HG03378 (cell line): ENCODE results near the gene LRRC4C.

Experiments used
- ATAC-seq: cut with Tn5 transposase; IDR thresholded peaks from one replicate; pipeline ENCODE4 v1.9.1; 2021; ENCODE audit warnings: mild to moderate bottlenecking, moderate library complexity; ENCODE audit not compliant: unreplicated experiment

The LRRC4C gene

GRCh38 chr11:40722179-40722795, 737.2 kb downstream of the LRRC4C start:
- no peak for ATAC-seq

- no peak for ATAC-seq
These were observed 742.9 kb downstream of the LRRC4C start for GRCh38 chr11:40716344-40717130.

DNA sequence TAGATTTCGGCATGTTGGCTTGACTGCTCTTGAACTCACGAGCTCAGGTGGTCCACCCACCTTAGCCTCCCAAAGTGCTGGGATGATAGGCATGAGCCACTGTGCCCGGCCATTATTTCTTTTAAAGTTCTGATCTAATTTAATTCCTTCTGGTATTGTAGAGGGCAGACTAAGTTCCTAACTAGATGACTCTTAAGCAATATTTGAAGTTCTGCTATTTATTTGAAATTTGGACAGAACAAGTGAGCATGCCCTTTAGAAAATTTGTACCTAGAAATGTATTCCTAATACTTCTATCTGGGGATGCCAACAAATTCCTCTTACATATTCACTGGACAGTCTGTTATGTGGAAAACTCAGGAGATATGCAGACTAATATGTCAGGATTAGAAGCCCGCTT, 746.4 kb downstream of the LRRC4C start:
- no peak for ATAC-seq

DNA sequence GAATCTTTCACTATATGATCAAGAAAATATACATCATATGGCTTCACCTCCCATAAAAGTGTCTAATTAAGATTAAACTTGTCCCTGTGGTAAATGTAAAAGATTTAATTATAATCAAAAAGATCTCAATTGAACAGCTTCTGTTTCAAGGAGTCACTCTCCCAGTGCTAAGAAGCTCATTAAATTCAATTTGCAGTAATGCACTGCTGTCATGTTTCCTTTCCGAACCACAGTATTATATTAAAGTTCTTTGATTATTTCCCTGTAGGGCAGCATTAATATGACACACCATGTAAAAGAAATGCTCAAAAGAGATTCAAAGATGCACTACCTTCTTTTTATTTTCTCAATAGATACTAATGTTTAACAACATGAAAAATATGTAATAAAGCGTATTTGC, 758.4 kb downstream of the LRRC4C start:
- ATAC-seq = no peak

- no peak for ATAC-seq
These were observed 769.6 kb downstream of the LRRC4C start for GRCh38 chr11:40689823-40690222.

DNA sequence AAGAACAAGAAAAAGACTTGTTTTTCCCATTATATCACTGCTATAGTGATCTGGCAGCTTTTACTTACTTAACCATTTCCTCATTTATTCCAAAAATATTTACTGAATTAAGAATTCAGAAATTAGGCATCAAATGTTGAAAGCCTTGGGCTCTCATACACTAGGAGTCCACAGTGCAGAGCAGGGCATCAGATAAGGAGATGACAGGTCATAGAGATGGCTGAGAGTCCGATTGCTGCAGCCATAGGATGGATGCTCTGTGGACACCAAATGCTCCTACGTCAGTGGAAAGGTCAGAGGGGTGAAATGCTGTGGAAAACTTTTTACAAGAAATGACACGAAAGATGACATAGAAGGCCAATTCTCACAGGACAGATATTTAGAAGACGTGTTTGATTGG, 771.1 kb downstream of the LRRC4C start:
- ATAC-seq = no peak

DNA sequence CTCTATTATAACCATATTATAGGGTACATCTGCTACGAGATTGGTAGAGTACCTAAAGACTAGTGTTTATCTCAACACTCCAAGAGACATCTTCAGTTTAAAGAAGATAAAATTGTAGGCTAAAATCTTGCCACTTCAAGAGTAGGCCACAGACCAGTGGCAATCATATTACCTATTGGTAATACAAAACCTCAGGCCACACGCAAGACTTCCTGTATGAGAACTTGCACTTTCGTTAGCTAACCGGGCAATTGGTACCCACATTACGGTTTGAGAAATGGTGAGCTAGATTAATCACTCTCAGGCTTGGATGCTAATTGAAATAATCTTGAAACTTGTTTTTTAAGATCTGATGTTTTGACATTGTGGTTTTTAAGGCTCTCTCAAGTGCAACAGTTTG, 772.7 kb downstream of the LRRC4C start:
- no peak for ATAC-seq

GRCh38 chr11:40683010-40683409, 776.4 kb downstream of the LRRC4C start:
- ATAC-seq = no peak

DNA sequence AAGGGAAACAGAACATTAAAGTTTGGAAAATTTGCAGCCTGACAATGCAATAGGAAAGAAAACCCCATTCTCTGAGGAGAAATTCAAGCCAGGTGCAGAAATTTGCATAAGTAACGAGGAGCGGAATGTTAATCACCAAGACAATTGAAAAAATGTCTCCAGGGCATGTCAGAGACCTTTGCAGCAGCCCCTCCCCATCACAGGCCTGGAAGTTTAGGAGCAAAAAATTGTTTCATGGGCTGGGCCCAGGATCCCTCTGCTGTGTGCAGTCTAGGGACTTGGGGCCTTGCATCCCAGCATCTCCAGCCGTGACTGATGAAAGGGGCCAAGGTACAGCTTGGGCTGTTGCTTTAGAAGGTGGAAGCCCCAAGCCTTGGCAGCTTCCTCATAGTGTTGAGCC, 780.2 kb downstream of the LRRC4C start:
- no peak for ATAC-seq

DNA sequence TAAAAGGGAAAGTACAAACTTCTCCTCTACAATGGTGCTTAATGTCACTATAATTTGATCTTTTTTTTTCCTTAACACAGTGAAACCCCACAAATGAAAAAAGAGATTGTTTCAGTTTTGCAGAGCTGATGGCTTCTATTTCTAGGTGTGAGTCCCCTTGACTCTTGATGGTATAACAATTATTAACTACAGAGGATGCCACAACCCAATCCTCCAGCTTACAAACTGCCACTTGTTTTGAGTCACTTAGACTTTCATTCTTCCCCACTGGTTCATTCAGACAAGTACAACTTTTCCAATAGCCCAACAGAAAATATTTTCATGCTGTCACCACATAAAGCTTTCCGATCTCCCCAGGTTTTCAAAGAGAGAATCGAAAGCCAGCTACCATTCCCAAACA, 812.2 kb downstream of the LRRC4C start:
- ATAC-seq = peak; percentile 87

DNA sequence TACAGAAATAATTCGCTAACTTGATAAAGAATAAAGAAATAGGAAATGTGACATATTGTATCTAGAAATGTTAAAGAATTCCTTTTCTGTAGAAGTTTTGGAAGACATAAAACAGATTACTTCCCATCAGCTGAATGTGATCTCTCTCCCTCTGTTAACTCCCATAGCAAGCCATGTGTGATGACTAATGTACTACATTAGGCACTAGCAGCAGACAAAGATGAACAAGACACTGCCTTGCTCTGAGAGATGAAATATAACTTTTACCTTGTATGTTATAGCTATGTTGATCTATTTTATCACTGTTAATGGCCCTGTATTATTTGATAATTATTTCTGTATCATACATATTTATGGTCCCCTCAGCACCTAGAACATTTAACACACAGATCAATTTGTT, 817.2 kb downstream of the LRRC4C start:
- ATAC-seq = no peak

DNA sequence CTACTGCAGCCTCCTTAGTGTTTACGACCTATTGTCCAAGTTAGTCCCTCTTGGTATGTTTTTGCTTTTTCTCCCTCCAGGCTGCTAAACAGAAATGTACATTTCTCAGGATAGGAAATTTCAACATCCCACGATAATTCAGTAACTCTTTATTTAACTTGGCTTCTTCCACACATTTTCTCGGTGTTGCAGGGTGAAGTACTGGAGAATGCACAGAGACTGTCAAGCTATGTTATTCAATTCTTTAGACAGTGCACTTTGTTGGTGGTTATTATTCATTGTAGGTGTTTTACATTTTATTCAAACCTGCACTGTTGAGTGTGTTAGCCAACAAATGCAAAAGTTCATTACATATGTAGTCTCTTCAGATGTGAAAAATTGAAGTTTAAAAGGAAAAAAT, 839.8 kb downstream of the LRRC4C start:
- ATAC-seq = no peak

GRCh38 chr11:40606800-40607199, 852.7 kb downstream of the LRRC4C start:
- no peak for ATAC-seq

DNA sequence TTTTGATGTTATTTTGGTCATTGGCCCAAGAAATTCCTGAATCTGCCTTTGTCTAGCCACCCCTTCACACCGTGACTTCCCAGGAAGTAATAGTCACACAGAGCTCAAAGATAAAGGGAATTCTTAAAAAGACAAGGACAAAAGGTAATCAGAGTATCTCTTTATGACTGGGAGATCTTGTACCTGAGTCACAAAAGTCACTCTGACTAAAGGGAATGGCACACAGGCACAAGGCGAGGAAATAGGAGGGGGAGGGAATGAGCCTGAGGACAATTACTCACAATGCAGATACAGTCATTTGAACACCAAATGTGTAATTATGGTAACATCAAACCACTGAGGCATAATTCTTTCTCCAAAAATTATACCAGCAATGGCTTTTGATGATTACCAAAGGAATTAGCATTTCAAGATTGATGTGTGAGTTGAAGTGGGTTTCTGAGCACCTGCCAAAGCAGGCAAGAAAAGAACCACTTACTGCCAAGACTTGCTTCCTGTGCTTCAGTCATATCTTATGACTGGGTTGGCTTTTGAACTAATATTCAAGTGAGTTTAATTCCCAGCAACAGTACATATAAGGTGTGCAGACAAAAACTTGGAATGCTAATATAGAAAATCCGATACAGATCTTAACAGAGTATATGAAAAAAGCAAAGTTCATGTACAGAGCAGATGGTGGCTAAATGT, 856.4 kb downstream of the LRRC4C start:
- no peak for ATAC-seq

- no peak for ATAC-seq
These were observed 861.8 kb downstream of the LRRC4C start for GRCh38 chr11:40597546-40598113.

GRCh38 chr11:40573254-40573891, 886.1 kb downstream of the LRRC4C start:
- ATAC-seq = no peak

GRCh38 chr11:40569947-40570531, 889.4 kb downstream of the LRRC4C start:
- ATAC-seq = no peak

DNA sequence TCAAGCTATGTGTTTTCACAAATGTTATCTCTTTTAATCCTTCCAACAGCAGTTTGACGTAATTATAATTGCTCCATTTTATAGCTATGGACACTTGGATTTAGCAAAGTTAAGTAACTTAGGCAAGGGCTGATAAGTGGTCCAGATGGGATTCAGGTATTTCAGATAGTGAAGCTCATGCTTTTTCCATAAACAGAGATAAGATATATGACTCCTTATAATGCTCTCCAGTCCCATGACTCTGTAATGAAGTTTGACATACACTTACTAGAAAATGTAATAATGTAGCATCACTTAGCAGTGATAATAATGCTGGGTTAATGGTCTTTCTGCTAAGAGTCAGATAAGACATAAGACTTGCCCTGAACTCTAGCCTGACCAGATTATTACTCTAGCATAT, 892.1 kb downstream of the LRRC4C start:
- ATAC-seq = no peak

- ATAC-seq = no peak
These were observed 915.3 kb downstream of the LRRC4C start for GRCh38 chr11:40544162-40544561.

DNA sequence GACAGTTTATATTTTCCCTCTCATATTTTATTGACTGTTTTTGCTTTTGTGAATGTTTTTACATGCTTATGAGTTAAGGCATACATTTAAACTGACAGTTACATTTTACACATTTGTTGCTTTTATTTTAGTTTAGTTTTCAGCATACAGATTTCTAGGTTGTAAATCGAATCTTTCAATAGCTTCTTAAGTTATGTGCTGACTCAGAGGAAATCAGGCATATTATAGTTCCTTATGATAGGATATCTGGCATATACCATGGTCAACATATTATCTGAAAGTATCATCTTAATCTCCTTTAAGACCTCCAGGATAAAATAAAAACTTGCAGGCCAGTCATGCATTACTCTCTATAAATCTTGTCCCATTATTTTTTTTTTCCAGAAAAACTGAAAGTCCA, 916.6 kb downstream of the LRRC4C start:
- ATAC-seq = no peak

GRCh38 chr11:40537734-40538133, 921.7 kb downstream of the LRRC4C start:
- ATAC-seq = no peak
